SH-SY5Y (cell line): ENCODE data around the gene FAM131C.

ENCODE experiments used
- GATA2 ChIP-seq: IDR thresholded peaks from 2 replicates; pipeline ENCODE4 v1.6.1; 2011; ENCODE audit warnings: mild to moderate bottlenecking, low read depth, low read length
- GATA3 ChIP-seq: IDR thresholded peaks from 2 replicates; pipeline ENCODE4 v1.6.1; 2011; ENCODE audit warnings: low read depth, mild to moderate bottlenecking, low read length, moderate library complexity

DNA sequence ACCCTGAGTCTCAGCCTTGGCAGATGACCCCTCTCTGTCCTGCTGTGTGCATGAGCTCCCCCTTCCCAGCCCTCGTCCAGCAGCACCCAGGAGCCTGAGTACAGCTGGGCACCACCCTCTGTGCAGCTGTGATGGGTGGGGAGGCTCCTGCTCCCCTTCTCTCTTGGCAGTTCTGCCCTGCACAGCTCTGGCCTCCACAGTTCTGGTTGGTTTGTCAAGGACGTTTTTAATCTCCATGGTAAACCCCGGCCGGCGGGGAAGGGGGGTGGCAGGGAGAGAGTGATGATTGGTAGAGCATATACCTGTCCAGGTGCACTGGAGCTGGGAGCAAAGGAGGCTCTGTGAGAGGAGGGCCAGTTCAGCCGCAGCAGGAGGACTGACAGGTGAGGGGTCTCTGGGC lies 51.8 kb downstream of the FAM131C start, which contains the start of gene CLCNKA:
- no peak for TF ChIP-seq GATA3
- no peak for TF ChIP-seq GATA2
